H1 (cell line): ENCODE data around the gene PLA1A. TPM values are rescaled to one million over a fixed set of nuclear protein-coding genes. Genes with fewer than 3 reads are reported as not detected.

Experiments
- KDM4A ChIP-seq: IDR thresholded peaks from one replicate; pipeline ENCODE4 v1.7.1; 2012; ENCODE audit warnings: low read depth, mild to moderate bottlenecking, moderate library complexity, low read length, inconsistent platforms; ENCODE audit not compliant: severe bottlenecking
- polyA plus RNA-seq, 7 experiments: library from polyadenylated mRNA; depleted of rRNA in 3 of 7; stranded (reverse) in 5 of 7; unstranded in 2 of 7; fragments of >200 nt in 5 of 7; fragments of 200-250 nt in 2 of 7; gene quantifications; 1 replicate in 5 of 7; 2 replicates in 1 of 7; 4 replicates in 1 of 7; pipeline versions ENCODE4 v1.2.1 to v1.2.3, GENCODE V29; 2011 to 2013; ENCODE audit warnings: missing spikeins in 2 of 7, mixed read lengths in 2 of 7
- total RNA-seq: library from RNA; stranded (reverse); fragmentation: NEBNext Ultra II Directional; extraction: Animal tissue kit (Norgen Biotek cat#: 25700); gene quantifications from 2 replicates; pipeline ENCODE4 v1.2.1, GENCODE V29; 2021

The PLA1A gene
- total and polyA plus RNA-seq, 2 of the 8 experiments (the other 6 are each of a cell fraction or from before 2014, with no cell fraction given) = not detected

GRCh38 chr3:119628816-119629445 is 31.2 kb downstream of the PLA1A start (continued):
- TF ChIP-seq KDM4A = no peak
